Thyroid gland (tissue), 4 donors: ENCODE data around the gene OR7A5. TPM values are rescaled to one million over a fixed set of nuclear protein-coding genes. Genes with fewer than 3 reads are reported as not detected.

Source experiments
- DNase-seq, 2 donors: peaks; one replicate each; pipeline ENCODE4 v3.0.0-alpha.2; 2019
- H3K27ac ChIP-seq, 3 donors: fragments of 200-600 bp; sonication (generic); 1 replicate in 2 of 3; 2 replicates in 1 of 3; pipeline ENCODE4 v1.5.1; 2016 to 2019; ENCODE audit warnings: mild to moderate bottlenecking in 1 of 3, moderate library complexity in 1 of 3
- H3K27me3 ChIP-seq: fragments of 200-600 bp; sonication (generic); one replicate; pipeline ENCODE4 v1.5.1; 2019
- H3K36me3 ChIP-seq, 2 donors: fragments of 200-600 bp; sonication (generic); one replicate each; pipeline ENCODE4 v1.5.1; 2016 to 2019
- H3K4me1 ChIP-seq, 2 donors: fragments of 200-600 bp; sonication (generic); one replicate each; pipeline ENCODE4 v1.5.1; 2017 to 2019
- H3K4me3 ChIP-seq, 3 donors: fragments of 200-600 bp; sonication (generic); replicated peaks in 1 of 3; 1 replicate in 2 of 3; 2 replicates in 1 of 3; pipeline ENCODE4 v1.5.1; 2016; ENCODE audit warnings: mild to moderate bottlenecking in 1 of 3
- H3K9me3 ChIP-seq: fragments of 200-600 bp; sonication (generic); one replicate; pipeline ENCODE4 v1.5.1; 2017
- CTCF ChIP-seq, 6 experiments: fragments of 200-600 bp in 3 of 6; fragments of 450-650 bp in 3 of 6; sonication (generic) in 3 of 6; IDR thresholded peaks; one replicate each; pipeline ENCODE4 v1.5.1; 2016 to 2019; ENCODE audit warnings: antibody characterized with exemption in 6 of 6, mild to moderate bottlenecking in 2 of 6, inconsistent platforms in 1 of 6, moderate library complexity in 1 of 6
- POLR2A ChIP-seq, 2 donors: fragments of 450-650 bp; IDR thresholded peaks; one replicate each; pipeline ENCODE4 v1.6.1; 2017; ENCODE audit warnings: antibody characterized with exemption in 2 of 2, mild to moderate bottlenecking in 2 of 2, moderate library complexity in 1 of 2
- WGBS, 2 donors: methylation state at CpG; one replicate each; pipeline ENCODE4 v1.1.5; 2017; 5-methylcytosine and 5-hydroxymethylcytosine counted together
- intact Hi-C: fragments of 100-400 bp; cut with DNase I; formaldehyde crosslinking; loops from one replicate; pipeline ENCODE4 v1.15.1; 2023
- total RNA-seq, 4 donors: library from RNA; depleted of rRNA; stranded (reverse); fragments of >200 nt; gene quantifications; one replicate each; pipeline ENCODE4 v1.2.3, GENCODE V29; 2016

Gene OR7A5
- not detected for total RNA-seq

GRCh38 chr19:14835011-14835410, at the start of gene OR7A5, which contains the start of gene OR7C1:
Gene OR7A5, minus strand, starts transcription at chr19:14835185. Its CDS starts 6,944 bp downstream, at chr19:14828241.
Gene OR7C1, minus strand, starts transcription at chr19:14835185. Its CDS starts 35,049 bp downstream, at chr19:14800136.
- 6 to 17% methylated on average over 1 of the region's 1 CpG for WGBS, 2 donors
- no peaks in the 10 kb centered on the region for H3K4me1 ChIP-seq
- H3K27ac ChIP-seq = no peak within 1 kb of the TSS
- H3K36me3 ChIP-seq = no peaks in the 10 kb centered on the region
- TF ChIP-seq POLR2A (IDR thresholded peaks at IDR 0.05) (no peak), CTCF (IDR thresholded peaks at IDR 0.05) (no peak)
- no peak for DNase-seq
- H3K4me3 ChIP-seq = no peak within 1 kb of the TSS
- no peaks in the 10 kb centered on the region for H3K9me3 ChIP-seq
- intact Hi-C loops = no loop called here
- no peaks in the 10 kb centered on the region for H3K27me3 ChIP-seq

- Histone ChIP-seq H3K4me3 (no peak overlapping the region), H3K36me3 (no peaks in the 10 kb centered on the region), H3K27ac (no peak overlapping the region), H3K9me3 (no peaks in the 10 kb centered on the region), H3K4me1 (no peaks in the 10 kb centered on the region), H3K27me3 (no peaks in the 10 kb centered on the region)
- WGBS, 2 donors = 78 to 81% methylated on average over 4 of the region's 4 CpGs
- intact Hi-C loops = no loop called here
- TF ChIP-seq POLR2A (IDR thresholded peaks at IDR 0.05) (no peak), CTCF (IDR thresholded peaks at IDR 0.05) (peak in 1 of 6 experiments; percentile 22)
- no peak for DNase-seq
Measured at GRCh38 chr19:14871619-14872230, 36.7 kb upstream of the OR7A5 start.

GRCh38 chr19:14868497-14868896, 33.5 kb upstream of the OR7A5 start:
- H3K4me1 ChIP-seq = no peaks in the 10 kb centered on the region
- WGBS, 2 donors = 78 to 79% methylated on average over 5 of the region's 5 CpGs
- no peaks in the 10 kb centered on the region for H3K36me3 ChIP-seq
- no peak for DNase-seq
- no peaks in the 10 kb centered on the region for H3K27me3 ChIP-seq
- no peak overlapping the region for H3K27ac ChIP-seq
- intact Hi-C loops = no loop called here
- H3K4me3 ChIP-seq = no peak overlapping the region
- no peaks in the 10 kb centered on the region for H3K9me3 ChIP-seq
- TF ChIP-seq CTCF (IDR thresholded peaks at IDR 0.05) = no peak

- no peaks in the 10 kb centered on the region for H3K27me3 ChIP-seq
- H3K9me3 ChIP-seq = no peaks in the 10 kb centered on the region
- H3K4me3 ChIP-seq = no peak within 1 kb of the TSS
- DNase-seq = no peak
- H3K4me1 ChIP-seq = no peaks in the 10 kb centered on the region
- intact Hi-C loops = no loop called here
- no peaks in the 10 kb centered on the region for H3K36me3 ChIP-seq
- no peak within 1 kb of the TSS for H3K27ac ChIP-seq
- 75 to 82% methylated on average over 5 of the region's 5 CpGs for WGBS, 2 donors
- TF ChIP-seq CTCF (IDR thresholded peaks at IDR 0.05) (no peak), POLR2A (IDR thresholded peaks at IDR 0.05) (no peak)
Measured at GRCh38 chr19:14848822-14849221, 13.8 kb upstream of the OR7A5 start, which contains the start of gene OR7A10. Gene OR7A10, minus strand, starts transcription at chr19:14848922. Its CDS starts 7,045 bp downstream, at chr19:14841877.

GRCh38 chr19:14843578-14843977, 8.6 kb upstream of the OR7A5 start:
- Histone ChIP-seq H3K4me1 (no peaks in the 10 kb centered on the region), H3K27me3 (no peaks in the 10 kb centered on the region), H3K4me3 (no peak overlapping the region), H3K27ac (no peak overlapping the region), H3K9me3 (no peaks in the 10 kb centered on the region), H3K36me3 (no peaks in the 10 kb centered on the region)
- DNase-seq = no peak
- no peak for TF ChIP-seq POLR2A (IDR thresholded peaks at IDR 0.05)
- TF ChIP-seq CTCF (IDR thresholded peaks at IDR 0.05) = no peak
- intact Hi-C loops = no loop called here
- 60 to 67% methylated on average over 6 of the region's 6 CpGs for WGBS, 2 donors
